ENCODE data around the gene ANKAR.

Gene ANKAR

GRCh38 chr2:189669913-189670312 is 4.6 kb upstream of the ANKAR start:
- no peak overlapping the region for H3K4me3 ChIP-seq (replicated peaks; ENCODE audit: low read depth, low read length)
- no peak for DNase-seq (ENCODE audit: extremely low read depth, low read depth)
- no peak for TF ChIP-seq CTCF (IDR thresholded peaks at IDR 0.05; ENCODE audit: low read depth, low read length, missing control alignments)

- no peak for DNase-seq (ENCODE audit: extremely low read depth, low read depth)
- peak overlapping the region; percentile 54 for H3K4me3 ChIP-seq (replicated peaks; ENCODE audit: low read depth, low read length)
- no peak for TF ChIP-seq CTCF (IDR thresholded peaks at IDR 0.05; ENCODE audit: low read depth, low read length, missing control alignments)
Observed at GRCh38 chr2:189673661-189674373, 653 bp upstream of the ANKAR start.

- H3K4me3 ChIP-seq (replicated peaks; ENCODE audit: low read depth, low read length) = no peak overlapping the region
- no peak for DNase-seq (ENCODE audit: extremely low read depth, low read depth)
- TF ChIP-seq CTCF (IDR thresholded peaks at IDR 0.05; ENCODE audit: low read depth, low read length, missing control alignments) = no peak
Observed at GRCh38 chr2:189676471-189676870, 2.0 kb downstream of the ANKAR start.

GRCh38 chr2:189679226-189679625 is 4.8 kb downstream of the ANKAR start:
- no peak for TF ChIP-seq CTCF (IDR thresholded peaks at IDR 0.05; ENCODE audit: low read depth, low read length, missing control alignments)
- no peak for DNase-seq (ENCODE audit: extremely low read depth, low read depth)
- no peak overlapping the region for H3K4me3 ChIP-seq (replicated peaks; ENCODE audit: low read depth, low read length)

GRCh38 chr2:189681203-189681602 is 6.7 kb downstream of the ANKAR start:
- no peak for TF ChIP-seq CTCF (IDR thresholded peaks at IDR 0.05; ENCODE audit: low read depth, low read length, missing control alignments)
- DNase-seq (ENCODE audit: extremely low read depth, low read depth) = no peak
- H3K4me3 ChIP-seq (replicated peaks; ENCODE audit: low read depth, low read length) = no peak overlapping the region

- TF ChIP-seq CTCF (IDR thresholded peaks at IDR 0.05; ENCODE audit: low read depth, low read length, missing control alignments) = no peak
- DNase-seq (ENCODE audit: extremely low read depth, low read depth) = no peak
- no peak overlapping the region for H3K4me3 ChIP-seq (replicated peaks; ENCODE audit: low read depth, low read length)
Observed at GRCh38 chr2:189681903-189682302, 7.4 kb downstream of the ANKAR start.

- TF ChIP-seq CTCF (IDR thresholded peaks at IDR 0.05; ENCODE audit: low read depth, low read length, missing control alignments) = no peak
- no peak for DNase-seq (ENCODE audit: extremely low read depth, low read depth)
- H3K4me3 ChIP-seq (replicated peaks; ENCODE audit: low read depth, low read length) = no peak overlapping the region
Observed at GRCh38 chr2:189683348-189683747, 8.9 kb downstream of the ANKAR start.

Data from HFF-Myc (cell line).